Measurements from ENCODE around the gene POP7. TPM values are rescaled to one million over a fixed set of nuclear protein-coding genes. Genes with fewer than 3 reads are reported as not detected.
"Not testable (repeated sequence)": the region's sequence is repeated elsewhere in the genome, so short reads cannot be mapped to it uniquely, and the experiment has no call there.

The POP7 gene
- 66.3 and 68.8 TPM in 2 replicates for total RNA-seq (2014; rRNA removed)
- polyA plus RNA-seq (2012): 76.4 TPM

DNA sequence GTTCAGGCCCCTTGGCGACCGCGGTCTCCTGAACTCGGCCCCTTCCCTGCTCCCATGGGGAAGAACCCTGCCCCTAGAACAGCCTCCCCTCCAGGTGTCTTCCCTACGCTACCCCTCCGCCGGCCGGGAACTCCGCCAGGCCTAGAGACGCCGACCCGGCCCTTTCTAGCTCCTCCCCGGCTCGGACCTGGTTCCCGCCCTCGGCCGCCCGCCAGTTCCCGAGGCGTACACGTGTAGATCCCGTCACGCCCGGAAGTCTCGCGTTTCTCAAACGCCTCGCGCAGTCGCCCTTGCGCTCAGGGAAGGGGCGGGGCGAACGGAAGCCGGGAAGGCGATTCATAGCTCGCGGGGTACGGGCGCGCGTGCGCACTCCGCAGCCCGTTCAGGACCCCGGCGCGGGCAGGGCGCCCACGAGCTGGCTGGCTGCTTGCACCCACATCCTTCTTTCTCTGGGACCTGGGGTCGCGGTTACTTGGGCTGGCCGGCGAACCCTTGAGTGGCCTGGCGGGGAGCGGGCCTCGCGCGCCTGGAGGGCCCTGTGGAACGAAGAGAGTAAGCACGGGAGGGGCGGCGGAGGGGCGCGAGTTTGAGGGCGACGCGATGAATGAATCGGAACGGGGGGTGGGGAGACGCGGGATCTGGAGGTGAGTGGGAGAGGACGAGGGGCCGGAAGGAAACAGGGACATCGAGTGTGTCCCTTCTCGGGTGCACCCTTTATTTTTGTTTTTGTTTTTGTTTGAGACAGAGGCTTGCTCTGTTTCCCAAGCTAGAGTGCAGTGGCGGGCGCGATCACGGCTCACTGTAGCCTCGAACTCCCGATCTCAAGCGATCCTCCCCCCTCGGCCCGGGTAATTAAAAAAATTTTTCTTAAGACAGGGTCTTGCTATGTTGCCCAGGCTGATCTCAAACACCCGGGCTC, at the start of gene POP7:
Gene POP7 (plus strand): TSS at position 369 of the 919 bp plus-strand sequence. CDS start 710 bp downstream, outside the sequence.
- peak; percentile 98 for DNase-seq (ENCODE audit: low read depth)

DNA sequence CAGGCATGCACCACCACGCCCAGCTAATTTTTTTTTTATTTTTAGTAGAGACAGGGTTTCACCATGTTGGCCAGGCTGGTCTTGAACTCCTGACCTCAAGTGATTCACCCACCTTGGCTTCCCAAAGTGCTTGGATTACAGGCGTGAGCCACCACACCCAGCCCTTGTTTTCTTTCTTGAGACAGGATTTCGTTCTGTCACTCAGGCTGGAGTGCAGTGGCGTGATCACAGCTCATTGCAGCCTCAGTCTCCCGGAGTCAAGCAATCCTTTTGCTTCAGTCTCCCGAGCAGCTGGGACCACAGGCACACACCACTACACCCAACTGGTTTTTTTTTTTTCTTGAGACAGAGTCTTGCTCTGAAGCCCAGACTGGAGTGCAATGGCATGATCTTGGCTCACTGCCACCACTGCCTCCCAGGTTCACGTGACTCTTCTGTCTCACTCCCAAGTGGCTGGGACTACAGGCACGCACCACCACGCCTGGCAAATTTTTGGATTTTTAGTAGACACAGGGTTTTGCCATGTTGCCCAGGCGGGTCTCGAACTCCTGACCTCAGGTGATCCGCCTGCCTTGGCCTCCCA, 43.6 kb upstream of the POP7 start:
- not testable (repeated sequence) for DNase-seq (ENCODE audit: low read depth)

DNA sequence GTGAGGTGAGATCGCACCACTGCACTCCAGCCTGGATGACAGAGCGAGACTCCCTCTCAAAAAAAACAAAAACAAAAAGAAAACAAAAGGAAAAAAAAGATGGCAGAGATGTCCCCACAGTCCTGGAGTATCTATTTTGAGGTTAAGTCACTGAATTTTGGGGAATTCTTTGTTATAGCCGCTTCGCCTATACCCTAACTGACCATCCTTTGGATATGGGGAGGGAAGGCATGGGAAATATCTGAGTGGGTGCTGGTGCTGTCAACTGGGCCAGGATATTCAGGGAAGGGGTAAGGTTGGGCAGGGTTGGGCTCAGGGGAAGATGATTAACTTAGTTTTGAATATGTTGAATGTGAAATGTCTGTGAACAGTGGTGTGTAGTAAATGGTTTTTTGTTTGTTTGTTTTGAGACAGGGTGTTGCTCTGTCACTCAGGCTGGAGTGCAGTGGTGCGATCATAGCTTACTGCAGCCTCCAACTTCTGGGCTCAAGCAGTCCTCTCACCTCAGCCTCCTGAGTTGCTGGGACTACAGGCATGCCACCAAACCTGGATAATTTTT, 40.7 kb upstream of the POP7 start:
- DNase-seq (ENCODE audit: low read depth): no peak

DNA sequence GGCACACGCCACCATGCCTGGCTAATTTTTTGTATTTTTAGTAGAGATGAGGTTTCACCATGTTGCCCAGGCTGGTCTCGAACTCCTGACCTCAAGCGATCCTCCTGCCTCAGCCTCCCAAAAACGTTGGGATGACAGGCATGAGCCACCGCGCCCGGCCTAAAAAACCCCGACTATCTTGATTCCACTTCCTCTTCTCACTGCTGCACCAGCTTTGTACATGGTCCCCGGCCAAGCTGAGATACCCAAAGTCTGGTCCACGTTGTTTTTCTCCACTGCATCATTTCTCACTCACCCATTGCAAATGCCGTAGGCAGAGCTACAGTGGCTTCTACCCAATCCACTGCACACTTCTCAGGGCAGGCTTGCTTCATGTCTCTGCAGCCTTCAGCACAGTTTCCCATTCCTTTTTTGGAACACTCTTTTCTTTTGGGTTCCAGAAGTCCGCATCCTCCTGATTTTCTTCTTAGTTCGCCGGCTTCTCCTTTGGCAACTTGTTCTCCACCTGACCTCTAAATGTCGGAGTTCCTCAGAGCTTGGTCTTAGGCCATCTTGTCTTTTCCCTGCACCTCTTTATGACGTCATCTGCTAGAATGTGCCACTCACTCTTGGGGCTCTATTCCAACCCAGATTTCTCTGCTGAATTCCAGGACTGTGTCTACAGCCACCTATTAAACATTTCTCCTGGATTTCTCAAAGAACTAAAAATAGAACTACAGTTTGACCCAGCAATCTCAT, 38.4 kb upstream of the POP7 start:
- no peak for DNase-seq (ENCODE audit: low read depth)

DNA sequence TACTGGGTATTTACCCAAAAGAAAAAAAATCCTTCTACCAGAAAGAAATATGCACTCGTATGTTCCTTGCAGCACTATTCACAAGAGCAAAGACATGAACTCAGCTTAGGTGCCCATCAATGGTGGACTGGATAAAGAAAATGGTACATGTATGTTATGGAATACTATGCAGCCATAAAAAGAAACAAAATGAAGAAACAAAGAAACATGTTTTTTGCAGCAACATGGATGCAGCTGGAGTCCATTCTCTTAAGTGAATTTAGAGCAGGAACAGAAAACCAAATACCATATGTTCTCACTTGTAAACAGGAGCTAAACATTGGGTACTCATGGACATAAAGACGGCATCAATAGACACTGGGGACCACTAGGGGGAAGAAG, 37.9 kb upstream of the POP7 start:
- no peak for DNase-seq (ENCODE audit: low read depth)

DNA sequence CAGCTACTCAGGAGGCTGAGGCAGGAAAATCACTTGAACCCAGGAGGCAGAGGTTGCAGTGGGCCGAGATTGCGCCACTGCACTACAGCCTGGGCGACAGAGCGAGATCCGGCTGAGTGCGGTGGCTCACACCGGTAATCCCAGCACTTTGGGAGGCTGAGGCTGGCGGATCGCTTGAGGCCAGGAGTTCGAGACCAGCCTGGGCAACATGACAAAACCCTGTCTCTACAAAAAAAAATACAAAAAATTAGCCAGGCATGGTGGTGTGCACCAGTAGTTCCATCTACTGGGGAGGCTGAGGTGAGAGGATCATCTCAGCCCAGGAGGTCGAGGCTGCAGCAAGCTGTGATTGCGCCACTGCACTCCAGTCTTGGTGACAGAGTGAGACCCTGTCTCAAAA, 36.8 kb upstream of the POP7 start:
- not testable (repeated sequence) for DNase-seq (ENCODE audit: low read depth)

DNA sequence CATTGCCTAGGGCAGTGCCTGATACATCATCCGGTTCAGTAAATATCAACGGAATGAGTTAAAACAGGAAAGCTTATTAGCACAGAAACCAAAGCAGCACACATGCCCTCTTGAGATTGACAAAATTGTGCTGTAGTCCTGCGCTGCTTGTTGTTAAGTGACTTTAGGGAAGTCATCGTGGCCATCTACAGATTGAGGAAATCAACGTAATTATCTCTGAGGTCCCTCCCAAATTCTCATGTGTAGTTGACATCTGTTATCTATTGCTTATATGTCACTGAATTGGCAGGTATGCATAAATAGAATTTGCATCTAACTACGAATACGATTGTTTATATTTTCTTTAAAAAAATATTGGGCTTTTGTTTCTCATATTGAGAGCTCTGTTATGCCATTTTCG, 35.8 kb upstream of the POP7 start:
- no peak for DNase-seq (ENCODE audit: low read depth)

DNA sequence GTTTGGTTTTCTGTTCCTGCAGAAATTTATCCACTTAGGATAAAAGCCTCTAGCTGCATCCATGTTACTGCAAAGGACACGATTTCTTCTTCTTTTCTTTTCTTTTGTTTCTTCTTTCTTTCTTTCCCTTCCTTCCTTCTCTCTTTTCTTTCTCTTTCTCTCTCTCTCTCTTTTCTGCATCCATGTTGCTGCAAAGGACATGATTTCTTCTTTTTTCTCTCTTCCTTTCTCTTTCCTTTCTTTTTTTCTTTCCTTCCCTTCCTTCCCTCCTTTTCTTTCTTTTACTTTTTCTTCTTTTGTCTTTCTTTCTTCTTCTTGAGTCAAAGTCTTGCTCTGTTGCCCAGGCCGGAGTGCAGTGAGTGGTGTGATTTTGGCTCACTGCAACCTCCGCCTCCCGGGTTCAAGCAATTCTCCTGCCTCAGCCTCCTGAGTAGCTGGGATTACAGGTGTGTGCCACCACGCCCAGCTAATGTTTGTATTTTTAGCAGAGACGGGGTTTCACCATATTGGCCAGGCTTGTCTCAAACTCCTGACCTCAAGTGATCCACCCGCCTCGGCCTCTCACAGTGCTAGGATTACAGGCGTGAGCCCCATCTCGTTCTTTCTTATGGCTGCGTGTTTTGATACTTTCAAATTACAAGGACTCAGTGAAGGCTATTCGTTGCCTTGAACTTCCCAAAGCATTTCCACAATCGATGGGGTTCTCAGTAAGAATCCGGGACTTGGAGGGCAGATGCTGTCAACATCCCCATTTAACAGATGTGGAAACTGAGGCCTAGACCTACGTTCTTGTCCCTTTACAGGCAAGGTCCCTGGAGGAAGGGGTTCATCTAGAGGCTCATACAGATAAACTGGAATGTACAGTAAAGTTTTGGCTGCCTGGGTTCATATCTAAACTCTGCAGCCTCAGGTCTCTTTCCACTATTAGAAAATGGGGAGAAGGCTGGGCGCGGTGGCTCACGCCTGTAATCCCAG, 34.3 kb upstream of the POP7 start:
- DNase-seq (ENCODE audit: low read depth): no peak

DNA sequence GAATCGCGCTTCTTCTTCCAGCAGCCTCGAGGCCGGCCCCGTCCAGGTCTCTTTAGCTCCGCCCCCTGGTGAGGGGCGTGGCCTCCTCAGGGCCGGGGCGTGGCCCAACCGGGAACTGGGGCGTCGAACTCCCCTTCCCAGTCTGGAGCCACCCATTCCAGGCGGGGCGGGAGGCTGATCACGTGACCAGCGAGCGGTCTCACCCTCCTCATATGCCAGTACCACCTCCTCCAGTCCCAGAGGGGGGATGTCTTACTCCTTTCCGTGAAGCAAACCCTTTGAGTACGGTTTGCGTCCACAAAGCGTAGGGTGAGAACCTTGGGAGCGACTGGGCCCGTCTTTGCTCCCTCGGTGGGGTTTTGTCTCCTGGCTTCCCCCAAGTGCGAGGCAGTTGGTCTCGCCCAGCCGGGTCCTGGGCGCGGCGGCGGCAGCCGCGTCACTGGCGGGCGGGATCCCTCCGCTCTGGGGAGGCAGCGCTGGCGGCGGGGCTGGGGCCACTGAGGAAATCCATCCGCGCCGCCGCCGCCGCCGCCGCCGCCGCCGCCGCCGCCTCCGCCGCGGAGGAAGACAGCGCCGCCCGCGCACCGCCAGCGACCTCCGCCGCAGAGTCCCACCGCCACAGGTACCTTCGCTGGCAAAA, 32.5 kb upstream of the POP7 start, which contains the start of gene GNB2:
Gene GNB2 (plus strand): TSS at position 439 of the 640 bp plus-strand sequence. CDS start 2,526 bp downstream, outside the sequence.
- DNase-seq (ENCODE audit: low read depth): peak; percentile 99

DNA sequence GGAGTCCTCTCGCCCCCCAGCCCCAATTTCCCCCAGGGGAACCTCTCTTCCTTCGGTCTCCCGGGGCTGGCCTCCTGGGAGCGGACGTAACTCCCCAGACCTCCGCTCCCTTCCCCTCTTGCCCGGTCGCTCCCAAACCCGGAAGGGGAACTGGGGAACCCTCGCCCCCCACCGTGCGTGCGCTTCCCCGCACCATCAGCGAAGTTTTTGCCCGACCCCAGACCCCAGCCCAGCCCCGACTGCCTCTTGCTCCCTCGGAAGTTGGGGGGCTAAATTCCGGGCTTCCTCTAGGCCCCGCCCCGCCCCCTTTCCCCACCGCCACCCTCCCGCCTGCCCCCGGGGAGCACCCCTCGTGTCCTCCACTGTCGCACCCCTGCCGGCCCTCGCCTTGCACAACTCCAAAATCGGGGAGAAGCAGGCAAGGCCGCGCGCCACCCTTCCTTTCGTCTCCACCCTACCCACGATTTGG, 31.9 kb upstream of the POP7 start:
- DNase-seq (ENCODE audit: low read depth): peak; percentile 32

DNA sequence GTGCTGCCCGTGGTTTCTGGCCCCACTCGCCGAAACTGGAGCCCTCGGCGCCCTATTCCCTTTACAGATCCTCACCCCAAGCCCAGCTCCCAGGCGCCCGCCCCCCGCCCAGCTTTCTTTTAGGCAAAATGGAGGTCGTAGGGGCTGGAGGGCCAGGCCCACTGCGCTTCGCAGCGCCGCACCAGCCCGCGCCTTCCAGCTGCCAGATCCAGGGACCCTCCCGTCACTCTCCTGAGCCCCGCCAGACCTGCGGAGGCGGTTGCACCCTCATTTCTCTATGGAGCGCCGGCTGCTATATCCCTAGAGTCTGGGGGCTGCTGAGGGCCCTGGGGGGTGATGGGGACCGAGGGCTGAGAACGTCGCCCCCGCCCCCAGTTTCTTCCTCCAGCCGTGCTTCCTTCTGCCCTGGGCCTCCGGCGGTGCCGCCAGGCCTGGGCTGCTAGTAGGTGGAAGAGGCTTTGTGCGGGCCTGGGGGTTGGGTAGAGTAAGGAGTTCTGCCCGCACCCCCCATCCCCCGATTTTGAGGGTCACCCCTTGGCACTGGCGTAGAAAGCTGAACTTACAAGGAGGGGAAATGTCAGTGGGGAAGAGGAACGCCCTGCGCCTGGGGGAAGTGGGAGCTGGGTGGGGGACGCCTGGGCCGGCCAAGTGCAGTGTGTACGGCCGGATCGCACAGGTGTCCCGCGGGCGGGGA, 31.4 kb upstream of the POP7 start:
- no peak for DNase-seq (ENCODE audit: low read depth)

DNA sequence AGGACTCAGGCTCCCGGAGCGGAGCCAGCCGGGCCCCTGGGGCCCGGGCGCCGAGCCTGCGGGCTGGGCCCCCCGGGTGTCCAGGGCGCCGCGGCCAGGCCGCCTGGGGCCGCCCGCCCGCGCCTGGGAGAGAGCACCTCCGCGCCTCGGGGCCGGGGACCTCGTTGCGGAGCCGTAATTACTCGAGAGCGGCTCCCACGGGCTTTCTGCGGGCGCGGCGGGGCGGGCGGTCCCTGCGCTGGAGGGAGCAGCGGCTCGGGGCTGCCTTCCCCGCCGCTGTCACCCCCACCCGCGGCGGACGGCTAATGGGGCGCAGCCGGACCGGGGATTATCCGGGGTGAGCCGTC, 30.8 kb upstream of the POP7 start:
- DNase-seq (ENCODE audit: low read depth): no peak

DNA sequence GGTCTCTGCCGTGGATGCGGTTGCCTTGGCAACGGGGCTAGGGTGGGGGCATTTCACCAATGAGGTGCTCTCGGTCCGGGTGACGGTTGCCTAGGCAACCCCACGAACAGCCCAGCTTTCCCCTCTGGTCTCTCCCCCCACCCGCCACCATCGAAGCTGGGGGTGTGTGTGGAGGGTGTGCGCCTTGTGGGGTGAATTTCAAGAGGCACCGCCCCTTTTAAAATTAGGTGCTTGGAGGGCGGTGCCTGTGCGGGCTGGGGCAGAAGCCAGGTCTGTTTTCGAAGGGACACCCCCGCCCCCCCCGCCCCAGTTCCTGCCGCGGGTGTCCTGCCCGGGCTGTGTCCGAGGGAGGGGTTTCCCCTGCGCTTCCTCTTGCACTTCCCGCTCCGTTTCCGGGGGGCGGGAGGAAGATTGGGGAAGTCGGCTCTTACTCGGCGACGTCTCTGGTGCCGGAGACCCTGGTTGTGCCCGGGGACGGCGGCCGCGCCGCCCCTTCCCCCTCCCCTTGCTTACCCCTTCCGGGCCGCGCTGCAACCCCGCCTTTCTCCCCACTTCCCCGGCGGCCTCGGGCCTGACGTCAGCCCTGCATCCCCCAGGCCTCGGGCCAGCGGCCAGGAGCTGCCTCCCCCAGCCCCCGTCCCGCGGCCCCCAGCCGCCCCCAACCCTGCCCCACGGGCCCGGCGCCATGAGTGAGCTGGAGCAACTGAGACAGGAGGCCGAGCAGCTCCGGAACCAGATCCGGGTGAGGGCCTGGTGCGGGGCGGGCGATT, 30.2 kb upstream of the POP7 start:
- DNase-seq (ENCODE audit: low read depth): peak; percentile 71

DNA sequence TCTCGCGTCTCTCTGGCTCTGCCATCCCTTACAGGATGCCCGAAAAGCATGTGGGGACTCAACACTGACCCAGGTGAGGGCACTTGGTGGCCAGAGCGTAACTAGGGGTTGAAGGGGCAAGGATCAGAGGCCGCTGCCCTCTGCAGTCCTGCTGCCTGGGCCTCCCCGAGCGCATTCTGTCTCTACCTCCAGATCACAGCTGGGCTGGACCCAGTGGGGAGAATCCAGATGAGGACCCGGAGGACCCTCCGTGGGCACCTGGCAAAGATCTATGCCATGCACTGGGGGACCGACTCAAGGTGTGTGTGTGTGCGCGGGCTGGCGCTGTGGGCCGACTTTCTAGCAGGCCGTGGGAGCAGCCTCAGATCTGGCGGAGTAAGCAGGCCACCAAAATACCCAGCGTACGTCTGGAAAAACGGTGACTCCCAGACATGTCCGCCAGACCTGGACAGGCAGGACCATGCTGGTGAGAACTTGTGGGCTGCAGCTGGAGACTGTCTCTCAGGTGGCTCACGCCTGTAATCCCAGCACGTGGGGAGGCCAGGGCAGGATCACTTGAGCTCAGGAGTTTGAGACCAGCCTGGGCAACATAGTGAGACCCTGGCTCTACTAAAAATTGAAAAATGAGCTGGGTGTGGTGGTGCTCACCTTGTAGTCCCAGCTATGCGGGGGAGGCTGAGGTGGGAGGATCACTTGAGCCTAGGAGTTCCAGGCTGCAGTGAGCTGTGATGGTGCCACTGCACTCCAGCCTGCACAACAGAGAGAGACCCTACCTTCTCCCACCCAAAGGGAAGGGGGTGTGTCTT, 29.2 kb upstream of the POP7 start:
- no peak for DNase-seq (ENCODE audit: low read depth)

DNA sequence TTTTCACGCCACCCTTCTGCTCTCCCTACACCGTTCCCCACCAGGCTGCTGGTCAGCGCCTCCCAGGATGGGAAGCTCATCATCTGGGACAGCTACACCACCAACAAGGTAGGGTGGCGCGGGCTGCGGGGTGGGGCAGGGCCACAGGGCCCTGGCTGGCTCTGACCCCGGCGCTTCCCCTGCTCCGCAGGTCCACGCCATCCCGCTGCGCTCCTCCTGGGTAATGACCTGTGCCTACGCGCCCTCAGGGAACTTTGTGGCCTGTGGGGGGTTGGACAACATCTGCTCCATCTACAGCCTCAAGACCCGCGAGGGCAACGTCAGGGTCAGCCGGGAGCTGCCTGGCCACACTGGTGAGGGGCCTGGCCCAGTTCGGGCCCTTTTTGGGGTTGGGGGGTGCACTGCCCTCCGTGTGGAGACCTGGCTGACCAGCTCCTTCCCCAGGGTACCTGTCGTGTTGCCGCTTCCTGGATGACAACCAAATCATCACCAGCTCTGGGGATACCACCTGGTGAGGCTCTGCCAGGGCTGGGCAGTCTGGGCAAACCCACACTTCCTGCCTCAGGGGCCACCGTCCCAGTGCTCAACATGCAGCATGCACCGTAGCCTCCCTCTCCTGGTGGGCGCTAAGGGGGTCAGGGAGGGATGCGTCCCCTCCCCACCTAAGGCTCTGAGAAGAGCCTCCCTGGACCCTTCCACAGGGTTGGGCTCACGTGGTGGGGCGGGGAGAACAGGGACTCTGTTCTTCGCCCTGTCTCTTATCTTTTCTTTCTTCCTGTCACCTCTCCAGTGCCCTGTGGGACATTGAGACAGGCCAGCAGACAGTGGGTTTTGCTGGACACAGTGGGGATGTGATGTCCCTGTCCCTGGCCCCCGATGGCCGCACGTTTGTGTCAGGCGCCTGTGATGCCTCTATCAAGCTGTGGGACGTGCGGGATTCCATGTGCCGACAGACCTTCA, 28.3 kb upstream of the POP7 start:
- no peak for DNase-seq (ENCODE audit: low read depth)

DNA sequence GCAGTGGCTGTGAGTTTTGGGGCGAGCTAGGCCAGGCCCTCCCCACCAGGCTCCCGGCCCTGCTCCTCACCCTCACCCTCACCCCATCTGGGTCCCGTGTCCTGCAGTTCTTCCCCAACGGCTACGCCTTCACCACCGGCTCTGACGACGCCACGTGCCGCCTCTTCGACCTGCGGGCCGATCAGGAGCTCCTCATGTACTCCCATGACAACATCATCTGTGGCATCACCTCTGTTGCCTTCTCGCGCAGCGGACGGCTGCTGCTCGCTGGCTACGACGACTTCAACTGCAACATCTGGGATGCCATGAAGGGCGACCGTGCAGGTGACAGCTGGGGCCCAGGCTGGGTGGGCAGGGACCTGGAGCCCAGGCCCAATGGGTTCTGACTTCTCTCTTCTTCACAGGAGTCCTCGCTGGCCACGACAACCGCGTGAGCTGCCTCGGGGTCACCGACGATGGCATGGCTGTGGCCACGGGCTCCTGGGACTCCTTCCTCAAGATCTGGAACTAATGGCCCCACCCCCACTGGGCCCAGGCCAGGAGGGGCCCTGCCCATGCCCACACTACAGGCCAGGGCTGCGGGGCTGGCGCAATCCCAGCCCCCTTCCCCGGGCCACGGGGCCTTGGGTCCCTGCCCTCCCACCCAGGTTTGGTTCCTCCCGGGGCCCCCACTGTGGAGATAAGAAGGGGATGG, 27.5 kb upstream of the POP7 start:
- no peak for DNase-seq (ENCODE audit: low read depth)
